ENCODE data around the gene CEP112.
A peak's percentile ranks its signal among the peaks of the same experiment; 100 is the strongest.
"Not testable (repeated sequence)": the region's sequence is repeated elsewhere in the genome, so short reads cannot be mapped to it uniquely, and the experiment has no call there.

CEP112 gene

GRCh38 chr17:66165537-66166123, 26.3 kb downstream of the CEP112 start:
- DNase-seq (ENCODE audit: low read depth in 4 of 4, low spot score in 1 of 4) = peak in 1 of 4 experiments; percentile 2

- DNase-seq (ENCODE audit: low read depth in 4 of 4, low spot score in 1 of 4) = not testable (repeated sequence)
Observed at GRCh38 chr17:66155055-66155454, 36.9 kb downstream of the CEP112 start.

DNA sequence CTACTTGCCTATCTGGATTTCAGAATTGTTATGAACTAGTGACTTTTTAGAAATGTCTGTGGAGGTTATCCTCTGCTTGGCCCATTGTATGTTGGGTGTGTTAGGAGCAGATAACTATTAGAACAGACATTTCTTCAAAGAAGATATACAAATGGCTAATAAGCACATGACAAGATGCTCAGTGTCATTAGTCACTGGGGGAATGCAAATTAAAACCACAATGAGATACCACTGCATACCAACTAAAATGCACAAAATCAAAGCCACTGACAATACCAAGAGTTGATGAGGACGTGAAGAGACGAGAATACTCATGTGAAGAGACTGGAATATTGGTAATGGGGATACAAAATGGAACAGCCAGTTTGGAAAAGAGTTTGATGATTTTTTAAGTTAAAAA, 39.2 kb downstream of the CEP112 start:
- DNase-seq (ENCODE audit: low read depth in 4 of 4, low spot score in 1 of 4) = no peak

DNA sequence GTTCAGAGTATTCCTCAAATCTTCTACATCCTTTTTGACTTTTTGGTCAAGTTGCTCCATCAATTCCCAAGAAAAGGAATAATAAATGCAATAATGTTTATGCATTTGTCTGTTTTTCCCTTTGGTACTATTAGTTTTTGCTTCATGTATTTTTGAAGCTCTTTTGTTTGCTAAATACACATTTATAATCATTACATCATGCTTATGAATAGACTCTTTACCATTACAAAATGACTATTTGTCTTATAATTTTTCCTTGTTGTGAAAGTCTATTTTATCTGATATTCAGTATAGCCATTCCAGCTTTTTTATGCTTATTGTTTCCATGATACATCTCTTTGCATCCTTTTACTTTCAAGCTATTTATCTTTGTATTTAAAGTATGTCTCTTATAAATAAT, 41.2 kb downstream of the CEP112 start:
- DNase-seq (ENCODE audit: low read depth in 4 of 4, low spot score in 1 of 4) = no peak

DNA sequence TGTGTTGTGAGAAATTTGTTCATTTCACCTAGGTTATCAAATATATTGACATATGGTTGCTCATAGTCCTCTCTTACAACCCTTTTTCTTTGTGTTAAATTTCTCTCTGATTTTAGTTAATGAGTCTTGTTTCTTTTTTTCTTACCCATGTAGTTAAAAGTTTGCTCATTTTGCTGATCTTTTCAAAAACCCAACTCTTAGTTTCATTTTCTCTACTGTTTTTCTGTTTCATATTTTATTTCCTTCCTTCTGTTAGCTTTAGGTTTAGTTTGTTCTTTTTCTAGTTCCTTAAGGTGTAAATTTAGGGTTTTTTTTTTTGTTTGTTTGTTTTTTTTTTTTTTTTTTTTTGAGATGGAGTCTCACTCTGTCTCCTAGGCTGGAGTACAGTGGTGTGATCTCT, 42.4 kb downstream of the CEP112 start:
- no peak for DNase-seq (ENCODE audit: low read depth in 4 of 4, low spot score in 1 of 4)

GRCh38 chr17:66146394-66146793, 45.5 kb downstream of the CEP112 start:
- no peak for DNase-seq (ENCODE audit: low read depth in 4 of 4, low spot score in 1 of 4)

DNA sequence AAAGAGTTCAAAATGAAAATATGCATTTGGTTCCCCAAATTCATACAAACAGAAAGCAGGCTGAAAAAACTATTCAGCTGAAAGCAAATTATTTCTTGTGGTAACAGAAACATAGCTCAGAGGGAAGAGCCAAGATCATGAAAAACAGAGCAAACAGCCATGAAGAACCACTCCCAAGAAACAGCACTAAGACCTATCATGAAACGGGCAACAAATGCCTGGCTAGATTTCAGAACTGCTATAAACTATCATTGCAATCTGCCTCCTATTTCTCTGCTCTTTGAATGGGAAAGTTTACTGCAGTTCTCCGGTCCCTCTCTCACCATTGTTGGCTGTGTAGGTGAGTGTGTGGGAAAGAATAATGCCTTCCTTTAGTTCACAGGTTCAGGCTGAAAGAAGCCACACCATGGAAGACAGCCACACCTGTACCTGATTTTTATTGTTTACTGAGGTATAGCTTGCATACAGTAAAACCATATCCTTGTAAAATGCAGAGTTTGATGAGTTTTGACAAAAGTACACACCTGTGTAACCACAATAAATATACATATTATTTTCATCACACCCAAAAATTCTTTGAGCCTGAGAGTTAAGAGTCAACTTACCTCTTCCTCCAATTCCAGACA, 48.2 kb downstream of the CEP112 start:
- DNase-seq (ENCODE audit: low read depth in 4 of 4, low spot score in 1 of 4) = no peak

GRCh38 chr17:66142428-66142827, 49.5 kb downstream of the CEP112 start:
- DNase-seq (ENCODE audit: low read depth in 4 of 4, low spot score in 1 of 4) = no peak

GRCh38 chr17:66138120-66138519, 53.8 kb downstream of the CEP112 start:
- no peak for DNase-seq (ENCODE audit: low read depth in 4 of 4, low spot score in 1 of 4)

- no peak for DNase-seq (ENCODE audit: low read depth in 4 of 4, low spot score in 1 of 4)
Observed at GRCh38 chr17:66135896-66136295, 56.0 kb downstream of the CEP112 start.

- DNase-seq (ENCODE audit: low read depth in 4 of 4, low spot score in 1 of 4) = no peak
Observed at GRCh38 chr17:66135219-66135618, 56.7 kb downstream of the CEP112 start.

DNA sequence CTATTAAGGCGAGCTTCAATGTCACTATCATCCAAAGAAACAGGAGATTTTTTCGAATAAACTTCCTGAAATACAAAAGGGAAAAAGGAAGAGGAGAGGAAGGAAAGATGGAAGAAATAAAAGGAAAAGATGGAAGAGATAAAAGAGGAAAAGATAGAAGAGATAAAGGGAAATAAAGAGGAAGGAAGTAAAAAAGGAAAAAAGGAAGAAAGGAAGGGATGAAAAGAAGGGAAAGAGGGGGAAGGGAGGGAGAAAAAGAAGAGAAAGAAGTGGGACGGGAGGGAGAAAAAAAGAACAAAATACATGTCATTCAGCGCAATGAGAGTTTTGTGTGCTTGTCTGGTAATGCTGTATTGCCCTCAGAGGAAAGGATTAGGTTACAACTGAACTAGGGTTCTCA, 62.2 kb downstream of the CEP112 start:
- no peak for DNase-seq (ENCODE audit: low read depth in 4 of 4, low spot score in 1 of 4)

DNA sequence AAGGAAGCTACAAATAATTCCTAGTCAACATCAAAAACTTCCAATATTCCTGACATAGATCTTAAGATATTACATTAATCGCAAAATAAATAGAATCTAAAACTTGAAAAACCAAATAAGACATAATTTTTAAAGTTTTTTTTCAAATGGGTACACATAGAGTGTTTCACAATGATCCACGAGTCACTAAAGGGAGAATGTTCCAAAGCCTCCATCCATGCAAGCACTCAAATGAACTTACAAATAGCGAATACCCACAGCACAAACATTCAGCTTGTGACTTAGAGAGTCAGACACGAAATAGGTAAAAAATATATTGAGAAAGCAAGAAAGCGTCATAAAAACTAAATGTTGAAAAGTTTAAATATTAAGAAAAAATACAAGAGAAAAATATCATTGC, 65.7 kb downstream of the CEP112 start:
- DNase-seq (ENCODE audit: low read depth in 4 of 4, low spot score in 1 of 4) = no peak

- DNase-seq (ENCODE audit: low read depth in 4 of 4, low spot score in 1 of 4) = no peak
Observed at GRCh38 chr17:66123163-66123562, 68.8 kb downstream of the CEP112 start.

DNA sequence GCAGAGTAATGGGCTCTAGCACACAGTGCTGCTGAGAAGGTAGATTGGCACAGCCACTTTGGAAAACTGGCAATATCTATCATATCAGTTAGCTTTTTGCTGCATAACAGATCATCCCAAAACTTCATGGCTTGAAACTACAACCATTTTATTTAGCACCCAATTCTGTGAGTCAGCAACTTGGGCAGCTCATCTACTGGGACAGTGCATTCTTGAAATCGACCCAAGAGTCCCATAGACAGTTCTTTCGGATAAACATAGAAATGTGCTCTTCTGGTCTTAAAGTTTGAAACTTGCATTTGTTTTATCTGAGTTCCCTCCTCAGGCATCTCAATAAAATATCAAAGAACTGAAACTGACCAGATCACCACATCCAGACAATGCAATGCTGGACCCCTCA, 76.7 kb downstream of the CEP112 start:
- DNase-seq (ENCODE audit: low read depth in 4 of 4, low spot score in 1 of 4) = no peak

DNA sequence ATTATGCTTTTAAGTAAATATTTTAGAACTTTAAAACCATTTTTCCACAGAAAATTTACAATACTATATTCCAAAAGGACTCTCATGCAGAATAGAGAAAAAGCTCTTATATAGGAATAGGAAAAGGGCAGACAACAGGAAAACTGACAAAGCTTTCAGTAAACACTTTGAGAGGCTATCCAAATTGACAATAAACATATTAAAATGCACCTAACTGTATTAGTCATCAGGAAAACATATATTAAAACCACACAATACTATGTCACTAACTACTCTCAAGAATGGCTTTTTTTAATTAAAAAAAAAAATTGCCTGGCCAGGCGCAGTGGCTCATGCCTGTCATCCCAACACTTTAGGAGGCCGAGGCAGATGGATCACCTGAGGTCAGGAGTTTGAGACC, 77.3 kb downstream of the CEP112 start:
- no peak for DNase-seq (ENCODE audit: low read depth in 4 of 4, low spot score in 1 of 4)

DNA sequence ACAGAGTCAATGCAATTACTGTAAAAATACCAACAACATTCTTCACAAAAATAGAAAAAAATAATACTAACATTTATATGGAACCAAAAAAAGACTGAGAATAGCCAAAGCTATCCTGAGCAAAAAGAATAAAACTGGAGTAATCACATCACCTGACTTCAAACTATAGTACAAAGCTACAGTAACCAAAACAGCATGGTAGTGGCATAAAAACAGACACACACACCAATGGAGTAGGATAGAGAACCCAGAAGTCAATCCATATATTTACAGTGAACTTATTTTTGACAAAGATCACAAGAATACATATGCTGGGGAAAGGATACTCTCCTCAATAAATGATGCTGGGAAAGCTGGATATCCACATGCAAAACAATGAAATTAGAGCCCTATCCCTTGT, 84.2 kb downstream of the CEP112 start:
- DNase-seq (ENCODE audit: low read depth in 4 of 4, low spot score in 1 of 4) = no peak

DNA sequence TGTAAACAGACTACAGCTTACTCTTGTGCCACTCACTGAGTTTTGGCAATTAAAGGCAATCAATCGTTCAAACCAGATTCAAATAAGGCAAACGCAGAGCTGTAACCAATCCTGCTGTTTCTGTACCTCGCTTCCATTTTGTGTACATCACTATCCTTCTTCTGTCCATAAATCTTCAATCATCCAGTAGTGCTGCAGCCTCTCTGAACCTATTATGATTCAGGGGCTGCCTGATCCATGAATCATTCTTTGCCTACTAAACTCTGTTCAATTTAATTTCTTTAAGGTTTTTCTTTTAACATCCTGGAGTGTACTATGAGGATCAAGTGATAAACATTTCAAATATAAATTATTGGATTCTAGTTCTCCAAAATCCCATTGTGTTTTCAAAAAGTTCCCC, 93.9 kb downstream of the CEP112 start:
- no peak for DNase-seq (ENCODE audit: low read depth in 4 of 4, low spot score in 1 of 4)

DNA sequence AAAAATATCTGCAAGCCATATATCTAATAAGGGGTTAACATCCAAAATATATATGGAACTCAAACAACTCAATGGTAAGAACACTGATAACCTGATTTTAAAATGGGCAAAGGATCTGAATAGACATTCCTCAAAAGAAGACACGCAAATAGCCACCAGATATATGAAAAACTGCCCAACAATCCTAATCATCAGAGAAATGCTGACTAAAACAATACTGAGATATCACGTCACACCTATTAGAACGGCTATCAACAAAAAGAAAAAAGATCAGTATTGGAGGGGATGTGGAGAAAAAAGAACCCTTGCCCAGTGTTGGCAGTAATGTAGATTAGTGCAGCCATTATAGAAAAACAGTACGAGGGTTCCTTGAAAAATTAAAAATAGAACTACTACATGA, 97.2 kb downstream of the CEP112 start:
- DNase-seq (ENCODE audit: low read depth in 4 of 4, low spot score in 1 of 4) = no peak

DNA sequence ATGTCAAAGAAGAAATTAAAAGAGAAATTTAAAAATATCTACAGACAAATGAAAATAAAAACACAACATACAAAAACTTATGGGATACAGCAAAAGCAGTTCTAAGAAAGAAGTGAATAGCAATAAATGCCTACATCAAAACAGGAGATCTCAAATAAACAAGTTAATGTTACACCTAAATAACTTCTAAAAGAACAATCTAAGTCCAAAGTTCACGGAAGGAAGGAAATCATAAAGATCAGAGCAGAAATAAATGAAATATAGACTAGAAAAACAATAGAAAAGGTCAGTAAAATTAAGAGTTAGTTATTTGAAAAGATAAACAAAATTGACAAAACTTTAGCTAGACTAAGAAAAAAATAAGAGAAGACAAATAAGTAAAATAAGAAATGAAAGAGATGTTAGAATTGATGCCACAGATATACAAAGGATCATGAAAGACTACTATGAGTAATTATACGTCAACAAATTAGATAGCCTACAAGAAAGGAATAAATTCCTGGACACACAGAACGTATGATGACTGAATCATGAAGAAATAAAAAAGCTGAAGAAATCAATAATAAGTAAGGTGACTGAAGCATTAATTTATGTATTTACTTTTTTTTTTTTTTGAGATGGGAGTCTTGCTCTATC, 100.4 kb downstream of the CEP112 start:
- DNase-seq (ENCODE audit: low read depth in 4 of 4, low spot score in 1 of 4) = no peak

DNA sequence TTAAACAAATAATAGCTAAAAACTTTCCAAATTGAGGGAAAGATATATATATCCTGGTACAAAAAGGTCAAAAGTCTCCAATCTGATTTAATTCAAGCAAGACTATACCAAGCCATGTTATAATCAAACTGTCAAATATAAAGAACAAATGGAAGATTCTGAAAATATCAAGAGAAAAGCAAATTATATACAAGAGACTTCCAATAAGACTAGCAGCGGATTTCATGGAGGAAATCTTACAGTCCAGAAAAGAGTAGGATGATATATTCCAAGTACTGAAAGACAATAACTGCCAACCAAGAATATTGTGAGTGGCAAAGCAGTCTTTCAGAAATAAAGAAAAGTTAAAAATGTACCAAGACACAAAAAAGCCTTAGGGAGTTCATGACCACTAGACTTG, 102.2 kb downstream of the CEP112 start:
- no peak for DNase-seq (ENCODE audit: low read depth in 4 of 4, low spot score in 1 of 4)

- no peak for DNase-seq (ENCODE audit: low read depth in 4 of 4, low spot score in 1 of 4)
Observed at GRCh38 chr17:66088173-66088572, 103.8 kb downstream of the CEP112 start.

DNA sequence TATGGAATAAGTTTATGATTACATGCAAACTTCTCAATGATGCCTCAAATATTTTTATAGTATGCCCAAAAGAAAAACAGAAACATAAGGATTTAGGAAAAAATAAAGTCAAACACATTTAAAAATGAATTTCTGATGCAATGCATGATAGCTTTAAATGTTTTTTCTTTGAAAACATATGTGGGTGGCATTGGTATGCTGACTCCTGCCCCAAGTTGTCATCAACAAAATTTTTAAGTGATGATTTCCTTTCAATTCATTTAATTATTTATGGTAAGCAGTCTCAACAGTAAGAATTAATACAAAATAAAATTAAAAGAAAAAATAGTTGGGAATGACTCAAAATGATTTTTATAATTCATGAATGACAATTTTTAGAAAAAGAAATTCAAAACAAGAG, 104.9 kb downstream of the CEP112 start:
- no peak for DNase-seq (ENCODE audit: low read depth in 4 of 4, low spot score in 1 of 4)

All from stimulated activated CD4-positive, alpha-beta T cell treated with anti-CD3 and anti-CD28 coated beads, Interleukin-1b, Interleukin-23, amount 100 ng/mL, for 24 hours (primary cell).